SK-N-SH (cell line): Measurements from ENCODE around the gene TMEM63C. TPM values are rescaled to one million over a fixed set of nuclear protein-coding genes. Genes with fewer than 3 reads are reported as not detected.
A peak's percentile ranks its signal among the peaks of the same experiment; 100 is the strongest.

ENCODE experiments used
- CTCF ChIA-PET: fragments of 300-600, 350-600 bp; formaldehyde crosslinking; extraction: SDS; loops from one replicate; lab custom pipeline; 2021; lab: Yijun Ruan, JAX
- POLR2A ChIA-PET: fragments of 350-600 bp; sonication (Branson Sonifier 250); formaldehyde crosslinking; extraction: SDS; loops from one replicate; lab custom pipeline; 2020; ENCODE audit warnings: antibody characterized with exemption, inconsistent platforms; lab: Yijun Ruan, JAX
- DNase-seq: peaks from one replicate; pipeline ENCODE4 v3.0.0; 2012
- H2AFZ ChIP-seq: fragments of 200-600 bp; sonication (generic); 2 replicates; pipeline ENCODE4 v1.8.1; 2016; ENCODE audit warnings: antibody characterized with exemption, mild to moderate bottlenecking, low read depth
- H3F3A ChIP-seq: fragments of 200-600 bp; sonication (generic); replicated peaks from 2 replicates; pipeline ENCODE3; 2016; ENCODE audit warnings: antibody characterized with exemption, mild to moderate bottlenecking; ENCODE audit not compliant: insufficient read depth
- H3K27ac ChIP-seq, 2 experiments: fragments of 200-500 bp in 1 of 2; fragments of 200-600 bp in 1 of 2; sonication (Bioruptor generic) in 1 of 2; sonication (generic), shearing (Covaris generic) in 1 of 2; 2 replicates each; pipeline versions ENCODE4 v1.5.1 to v1.6.1; 2014 to 2016; ENCODE audit warnings: low read depth in 2 of 2, inconsistent platforms in 1 of 2, low read length in 1 of 2, mild to moderate bottlenecking in 1 of 2, mixed read lengths in 1 of 2
- H3K27me3 ChIP-seq: fragments of 200-600 bp; sonication (generic), shearing (Covaris generic); 2 replicates; pipeline ENCODE4 v1.6.1; 2016; ENCODE audit warnings: mixed run types; ENCODE audit not compliant: insufficient read depth
- H3K36me3 ChIP-seq, 2 experiments: fragments of 200-500 bp in 1 of 2; fragments of 200-600 bp in 1 of 2; sonication (Bioruptor generic) in 1 of 2; sonication (generic) in 1 of 2; replicated peaks in 1 of 2; 2 replicates each; pipeline versions ENCODE3 to v1.5.1; 2014 to 2016; ENCODE audit warnings: low read length in 1 of 2, mild to moderate bottlenecking in 1 of 2; ENCODE audit not compliant: insufficient read depth in 2 of 2, control insufficient read depth in 1 of 2
- H3K4me1 ChIP-seq, 2 experiments: fragments of 200-500 bp in 1 of 2; fragments of 200-600 bp in 1 of 2; sonication (Bioruptor generic) in 1 of 2; sonication (generic), shearing (Covaris generic) in 1 of 2; 2 replicates each; pipeline versions ENCODE4 v1.5.1 to v1.6.1; 2014 to 2016; ENCODE audit warnings: low read depth in 1 of 2, low read length in 1 of 2, mixed run types in 1 of 2; ENCODE audit not compliant: insufficient read depth in 2 of 2, control insufficient read depth in 1 of 2
- H3K4me2 ChIP-seq: fragments of 200-600 bp; sonication (generic), shearing (Covaris generic); 2 replicates; pipeline ENCODE4 v1.6.1; 2017; ENCODE audit warnings: mixed run types
- H3K4me3 ChIP-seq, 2 experiments: fragments of 200-500 bp in 1 of 2; fragments of 200-600 bp in 1 of 2; sonication (Bioruptor generic) in 1 of 2; sonication (generic), shearing (Covaris generic) in 1 of 2; 2 replicates each; pipeline versions ENCODE4 v1.5.1 to v1.8.1; 2014 to 2016; ENCODE audit warnings: low read depth in 2 of 2, inconsistent platforms in 1 of 2, low read length in 1 of 2, mild to moderate bottlenecking in 1 of 2, mixed read lengths in 1 of 2, moderate library complexity in 1 of 2
- H3K79me2 ChIP-seq: fragments of 200-600 bp; sonication (generic); 2 replicates; pipeline ENCODE4 v1.8.1; 2017; ENCODE audit warnings: mild to moderate bottlenecking; ENCODE audit not compliant: insufficient read depth
- H3K9ac ChIP-seq: fragments of 200-600 bp; sonication (generic); 2 replicates; pipeline ENCODE4 v1.6.1; 2017; ENCODE audit warnings: mixed run types
- H3K9me2 ChIP-seq: fragments of 200-600 bp; sonication (generic); 2 replicates; pipeline ENCODE4 v1.6.1; 2017; ENCODE audit warnings: mixed run types
- H3K9me3 ChIP-seq: fragments of 200-600 bp; sonication (generic); 2 replicates; pipeline ENCODE4 v1.6.1; 2017; ENCODE audit warnings: mixed run types, mild to moderate bottlenecking, moderate library complexity
- H4K20me1 ChIP-seq: fragments of 200-600 bp; sonication (generic); 2 replicates; pipeline ENCODE4 v1.6.1; 2017; ENCODE audit warnings: mild to moderate bottlenecking, mixed run types; ENCODE audit not compliant: insufficient read depth
- ELF1 ChIP-seq: IDR thresholded peaks from 2 replicates; pipeline ENCODE4 v1.4.0; 2012
- EP300 ChIP-seq, 2 experiments: IDR thresholded peaks; 2 replicates each; pipeline versions ENCODE4 v1.4.0 to v1.6.1; 2012; ENCODE audit warnings: borderline replicate concordance in 1 of 2, low read depth in 1 of 2, low read length in 1 of 2
- FOXJ3 ChIP-seq: sonication (generic); formaldehyde crosslinking; IDR thresholded peaks from 2 replicates; pipeline ENCODE4 v1.5.1; 2020; ENCODE audit warnings: mild to moderate bottlenecking, missing genetic modification reagents
- GABPA ChIP-seq: IDR thresholded peaks from 2 replicates; pipeline ENCODE4 v1.4.0; 2012; ENCODE audit warnings: low read depth, mild to moderate bottlenecking
- PBX3 ChIP-seq: IDR thresholded peaks from 2 replicates; pipeline ENCODE4; 2012
- RFX5 ChIP-seq: IDR thresholded peaks from 2 replicates; pipeline ENCODE4 v1.6.1; 2012; ENCODE audit warnings: mild to moderate bottlenecking, improper control_type of control experiment, low read length
- TCF12 ChIP-seq: IDR thresholded peaks from 2 replicates; pipeline ENCODE4 v1.4.0; 2012
- WGBS: methylation state at CpG from one replicate; pipeline ENCODE4 v1.1.6; 2017; ENCODE audit warnings: low lambda C conversion rate; 5-methylcytosine and 5-hydroxymethylcytosine counted together
- polyA plus RNA-seq, 3 experiments: library from polyadenylated mRNA; depleted of rRNA; stranded (reverse); fragments of >200 nt; gene quantifications; 2 replicates each; pipeline ENCODE4 v1.2.3, GENCODE V29; 2012
- TF ChIP-seq, protein P1 (sequence below): IDR thresholded peaks from 2 replicates; pipeline ENCODE4 v1.4.0; 2012; ENCODE audit warnings: low read depth, borderline replicate concordance
- TF ChIP-seq, protein P2 (sequence below): IDR thresholded peaks from 2 replicates; pipeline ENCODE4 v1.4.0; 2012; ENCODE audit warnings: low read depth, borderline replicate concordance
- TF ChIP-seq, protein P3 (sequence below): fragments of 150-350 bp; IDR thresholded peaks from 2 replicates; pipeline ENCODE4 v1.6.1; 2017; ENCODE audit warnings: antibody characterized with exemption, low read length, low read depth, borderline replicate concordance

TMEM63C gene
- polyA plus RNA-seq, 1 of the 3 experiments (the other 2 are of a cell fraction), result 0.25 TPM

GRCh38 chr14:77186911-77187648 is 5.5 kb downstream of the TMEM63C start:
- Histone ChIP-seq H4K20me1 (no peaks in the 10 kb centered on the region), H3K27ac (no peak overlapping the region), H3F3A (no peaks in the 10 kb centered on the region), H2AFZ (no peak overlapping the region), H3K4me1 (peaks cover 0 to 9% of the 10 kb centered on the region in 2 experiments; a peak in 1 of 4 replicates), H3K4me3 (no peak overlapping the region), H3K9ac (no peak overlapping the region), H3K36me3 (no peaks in the 10 kb centered on the region), H3K4me2 (no peak overlapping the region), H3K79me2 (no peaks in the 10 kb centered on the region)
- no peak for DNase-seq
- ChIA-PET POLR2A (no interaction called here), CTCF (no interaction called here)
- TF ChIP-seq RFX5, result no peak
- TF ChIP-seq EP300 (IDR thresholded peaks at IDR 0.05; ENCODE audit: borderline replicate concordance in 1 of 2, low read depth in 1 of 2, low read length in 1 of 2), result no peak
- TF ChIP-seq, protein P1, sequence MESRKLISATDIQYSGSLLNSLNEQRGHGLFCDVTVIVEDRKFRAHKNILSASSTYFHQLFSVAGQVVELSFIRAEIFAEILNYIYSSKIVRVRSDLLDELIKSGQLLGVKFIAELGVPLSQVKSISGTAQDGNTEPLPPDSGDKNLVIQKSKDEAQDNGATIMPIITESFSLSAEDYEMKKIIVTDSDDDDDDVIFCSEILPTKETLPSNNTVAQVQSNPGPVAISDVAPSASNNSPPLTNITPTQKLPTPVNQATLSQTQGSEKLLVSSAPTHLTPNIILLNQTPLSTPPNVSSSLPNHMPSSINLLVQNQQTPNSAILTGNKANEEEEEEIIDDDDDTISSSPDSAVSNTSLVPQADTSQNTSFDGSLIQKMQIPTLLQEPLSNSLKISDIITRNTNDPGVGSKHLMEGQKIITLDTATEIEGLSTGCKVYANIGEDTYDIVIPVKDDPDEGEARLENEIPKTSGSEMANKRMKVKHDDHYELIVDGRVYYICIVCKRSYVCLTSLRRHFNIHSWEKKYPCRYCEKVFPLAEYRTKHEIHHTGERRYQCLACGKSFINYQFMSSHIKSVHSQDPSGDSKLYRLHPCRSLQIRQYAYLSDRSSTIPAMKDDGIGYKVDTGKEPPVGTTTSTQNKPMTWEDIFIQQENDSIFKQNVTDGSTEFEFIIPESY, result no peak
- TF ChIP-seq ELF1, result no peak
- 0 out of 2 replicates have a peak, but pooled peaks have one; percentile 13 for TF ChIP-seq PBX3
- peak; percentile 31; the same call in 1 of the 2 replicates for TF ChIP-seq TCF12
- TF ChIP-seq GABPA, result no peak
- TF ChIP-seq, all 33 proteins: peak for 2
- no peaks in the 10 kb centered on the region for H3K9me2 ChIP-seq
- H3K27me3 ChIP-seq, result peaks cover 8% of the 10 kb centered on the region; the same call in 1 of the 2 replicates
- 55% methylated on average over 15 of the region's 15 CpGs for WGBS
- H3K9me3 ChIP-seq, result no peaks in the 10 kb centered on the region

DNA sequence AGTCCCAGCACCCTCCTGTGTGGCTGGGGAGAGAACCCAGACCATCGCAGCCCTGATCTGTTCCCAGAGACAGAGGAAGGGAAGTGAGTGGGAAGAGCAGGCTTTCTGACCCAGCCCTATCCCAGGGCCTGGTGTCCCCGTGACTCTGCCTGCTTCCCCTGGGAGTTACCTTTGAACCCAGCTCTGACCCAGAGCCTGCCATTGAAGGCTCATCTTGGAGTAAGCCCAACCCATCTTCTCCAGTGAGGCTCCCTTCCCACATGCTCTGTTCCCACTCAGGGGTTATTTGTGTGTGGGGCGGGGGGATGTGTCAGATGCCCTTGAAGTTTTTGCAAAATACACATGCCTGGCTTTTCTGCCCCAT is 6.0 kb downstream of the TMEM63C start:
- Histone ChIP-seq H3K9me3 (no peaks in the 10 kb centered on the region), H3K79me2 (no peaks in the 10 kb centered on the region), H3K4me1 (peaks cover 0 to 4% of the 10 kb centered on the region in 2 experiments; a peak in 1 of 4 replicates), H3K27ac (no peak overlapping the region), H2AFZ (no peak overlapping the region), H4K20me1 (no peaks in the 10 kb centered on the region), H3K9ac (no peak overlapping the region), H3K4me3 (no peak overlapping the region), H3K9me2 (no peaks in the 10 kb centered on the region), H3K4me2 (no peak overlapping the region), H3K27me3 (peaks cover 8% of the 10 kb centered on the region; the same call in 1 of the 2 replicates), H3F3A (no peaks in the 10 kb centered on the region), H3K36me3 (no peaks in the 10 kb centered on the region)
- ChIA-PET CTCF (interaction anchor here (0.8 kb wide), 1 partner anchor 34 kb away, joined by 3 read pairs; no protein-coding TSS in a partner anchor), POLR2A (no interaction called here)
- TF ChIP-seq, protein P2, sequence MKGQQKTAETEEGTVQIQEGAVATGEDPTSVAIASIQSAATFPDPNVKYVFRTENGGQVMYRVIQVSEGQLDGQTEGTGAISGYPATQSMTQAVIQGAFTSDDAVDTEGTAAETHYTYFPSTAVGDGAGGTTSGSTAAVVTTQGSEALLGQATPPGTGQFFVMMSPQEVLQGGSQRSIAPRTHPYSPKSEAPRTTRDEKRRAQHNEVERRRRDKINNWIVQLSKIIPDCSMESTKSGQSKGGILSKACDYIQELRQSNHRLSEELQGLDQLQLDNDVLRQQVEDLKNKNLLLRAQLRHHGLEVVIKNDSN, result no peak
- TF ChIP-seq TCF12 (no peak), PBX3 (no peak), FOXJ3 (no peak)
- TF ChIP-seq, protein P3, sequence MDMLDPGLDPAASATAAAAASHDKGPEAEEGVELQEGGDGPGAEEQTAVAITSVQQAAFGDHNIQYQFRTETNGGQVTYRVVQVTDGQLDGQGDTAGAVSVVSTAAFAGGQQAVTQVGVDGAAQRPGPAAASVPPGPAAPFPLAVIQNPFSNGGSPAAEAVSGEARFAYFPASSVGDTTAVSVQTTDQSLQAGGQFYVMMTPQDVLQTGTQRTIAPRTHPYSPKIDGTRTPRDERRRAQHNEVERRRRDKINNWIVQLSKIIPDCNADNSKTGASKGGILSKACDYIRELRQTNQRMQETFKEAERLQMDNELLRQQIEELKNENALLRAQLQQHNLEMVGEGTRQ, result no peak
- WGBS, result 63% methylated on average over 1 of the region's 3 CpGs
- DNase-seq, result no peak
